Trophoblast cell (in vitro differentiated cells and primary cell): ENCODE results near the gene CNOT11.

Experiments used
- DNase-seq, 2 donors: peaks; one replicate each; pipeline ENCODE4 v3.0.0-alpha.2; 2016
- H2AFZ ChIP-seq: 2 replicates; pipeline ENCODE4 v1.6.1; 2013; ENCODE audit warnings: low read length, moderate library complexity, mild to moderate bottlenecking; ENCODE audit not compliant: insufficient read depth, poor library complexity
- H2AK5ac ChIP-seq: 2 replicates; pipeline ENCODE4 v1.6.1; 2013; ENCODE audit warnings: mild to moderate bottlenecking, low read length
- H2BK120ac ChIP-seq: 2 replicates; pipeline ENCODE4 v1.6.1; 2013; ENCODE audit warnings: low read length, mild to moderate bottlenecking, moderate library complexity; ENCODE audit not compliant: insufficient read depth, poor library complexity
- H2BK12ac ChIP-seq: 2 replicates; pipeline ENCODE4 v1.6.1; 2013; ENCODE audit warnings: mild to moderate bottlenecking, low read length, moderate library complexity
- H2BK5ac ChIP-seq: 2 replicates; pipeline ENCODE4 v1.6.1; 2013; ENCODE audit warnings: low read length, low read depth, moderate library complexity, mild to moderate bottlenecking; ENCODE audit not compliant: poor library complexity
- H3K14ac ChIP-seq: 2 replicates; pipeline ENCODE4 v1.6.1; 2013; ENCODE audit warnings: mild to moderate bottlenecking, low read length
- H3K18ac ChIP-seq: 2 replicates; pipeline ENCODE4 v1.6.1; 2013; ENCODE audit warnings: mild to moderate bottlenecking, low read length
- H3K23ac ChIP-seq: 2 replicates; pipeline ENCODE4 v1.6.1; 2013; ENCODE audit warnings: low read length
- H3K27ac ChIP-seq: 2 replicates; pipeline ENCODE4 v1.5.1; 2013; ENCODE audit warnings: low read depth, mild to moderate bottlenecking, inconsistent platforms, low read length, moderate library complexity
- H3K27me3 ChIP-seq: 2 replicates; pipeline ENCODE4 v1.6.1; 2013; ENCODE audit warnings: inconsistent platforms, mild to moderate bottlenecking, low read length, moderate library complexity; ENCODE audit not compliant: insufficient read depth
- H3K36me3 ChIP-seq, 2 experiments: 1 replicate in 1 of 2; 2 replicates in 1 of 2; pipeline ENCODE4 v1.6.1; 2013; ENCODE audit warnings: low read length in 2 of 2, mild to moderate bottlenecking in 2 of 2, moderate library complexity in 1 of 2; ENCODE audit not compliant: insufficient read depth in 2 of 2, control insufficient read depth in 1 of 2
- H3K4ac ChIP-seq: 2 replicates; pipeline ENCODE4 v1.6.1; 2013; ENCODE audit warnings: low read depth, mild to moderate bottlenecking, low read length, moderate library complexity
- H3K4me1 ChIP-seq, 2 experiments: 1 replicate in 1 of 2; 2 replicates in 1 of 2; pipeline ENCODE4 v1.6.1; 2013; ENCODE audit warnings: low read length in 2 of 2, mild to moderate bottlenecking in 2 of 2, moderate library complexity in 1 of 2; ENCODE audit not compliant: insufficient read depth in 2 of 2, control insufficient read depth in 1 of 2
- H3K4me2 ChIP-seq: 2 replicates; pipeline ENCODE4 v1.6.1; 2013; ENCODE audit warnings: inconsistent platforms, mild to moderate bottlenecking, low read length, moderate library complexity
- H3K4me3 ChIP-seq: 2 replicates; pipeline ENCODE4 v1.5.1; 2013; ENCODE audit warnings: mild to moderate bottlenecking, low read depth, low read length, inconsistent platforms
- H3K79me1 ChIP-seq: one replicate; pipeline ENCODE4 v1.6.1; 2013; ENCODE audit warnings: low read length
- H3K79me2 ChIP-seq: 2 replicates; pipeline ENCODE4 v1.6.1; 2013; ENCODE audit warnings: low read length, mild to moderate bottlenecking; ENCODE audit not compliant: control insufficient read depth, insufficient read depth, poor library complexity
- H3K9ac ChIP-seq: 2 replicates; pipeline ENCODE4 v1.6.1; 2013; ENCODE audit warnings: mild to moderate bottlenecking, low read length
- H3K9me3 ChIP-seq: 2 replicates; pipeline ENCODE4 v1.6.1; 2013; ENCODE audit warnings: low read depth, mild to moderate bottlenecking, control low read depth, inconsistent platforms, low read length; ENCODE audit not compliant: insufficient read depth
- H4K12ac ChIP-seq: 2 replicates; pipeline ENCODE4 v1.6.1; 2013; ENCODE audit warnings: low read depth, mild to moderate bottlenecking, low read length, moderate library complexity
- H4K8ac ChIP-seq: 2 replicates; pipeline ENCODE4 v1.6.1; 2013; ENCODE audit warnings: low read depth, mild to moderate bottlenecking, low read length, moderate library complexity
- H4K91ac ChIP-seq: one replicate; pipeline ENCODE4 v1.6.1; 2013; ENCODE audit warnings: low read depth, mild to moderate bottlenecking, low read length, moderate library complexity
- WGBS: extraction: QIAGEN DNeasy Blood & Tissue Kit; methylation state at CpG from one replicate; pipeline ENCODE4 v1.1.7; 2013; ENCODE audit warnings: missing lambda C conversion rate; ENCODE audit not compliant: insufficient read length, insufficient coverage; ENCODE audit errors: extremely low coverage; 5-methylcytosine and 5-hydroxymethylcytosine counted together

The CNOT11 gene

DNA sequence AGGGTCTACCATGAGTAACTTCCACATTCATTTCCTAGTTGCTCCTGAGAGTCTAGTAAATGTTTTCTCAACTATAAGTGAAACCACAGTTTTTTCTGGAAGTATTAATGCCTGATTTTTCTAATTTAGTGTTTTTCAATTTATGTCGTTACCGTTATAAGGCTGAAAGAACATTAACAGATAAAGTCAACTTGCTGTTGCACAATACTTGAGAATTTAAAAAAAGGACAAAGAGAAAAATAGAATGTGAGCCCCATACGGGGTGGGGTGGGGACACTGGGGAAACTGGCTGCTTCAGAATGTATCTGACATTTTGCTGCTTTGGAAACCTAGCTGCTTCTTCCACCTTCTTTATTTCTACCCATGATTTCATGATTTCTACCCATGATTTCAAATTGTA is 26.2 kb downstream of the CNOT11 start:
- Histone ChIP-seq H2BK120ac (no peak overlapping the region), H3K4me2 (no peak overlapping the region)
- WGBS: no CpG with 5 or more reads among the region's 3 CpGs

DNA sequence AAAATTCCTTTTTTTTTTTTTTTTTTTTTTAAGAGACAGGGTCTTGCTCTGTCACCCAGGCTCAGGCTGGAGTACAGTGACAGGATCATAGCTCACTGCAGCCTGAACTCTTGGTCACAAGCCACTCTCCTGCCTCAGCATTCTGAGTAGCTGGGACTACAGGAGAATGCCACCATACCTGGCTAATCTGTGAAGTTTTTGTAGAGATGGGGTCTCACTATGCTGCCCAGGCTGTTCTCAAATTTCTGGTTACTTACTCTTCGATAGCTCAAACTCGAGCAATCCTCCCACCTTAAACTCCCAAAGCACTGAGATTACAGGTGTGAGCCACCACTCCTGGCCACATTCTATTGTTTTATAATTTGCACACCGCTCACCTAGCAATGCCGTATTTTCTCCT is 28.8 kb downstream of the CNOT11 start:
- Histone ChIP-seq H3K79me2 (no peaks in the 10 kb centered on the region), H3K4me1 (no peaks in the 10 kb centered on the region), H4K91ac (no peak overlapping the region), H3K79me1 (no peaks in the 10 kb centered on the region), H3K27me3 (no peaks in the 10 kb centered on the region), H2AK5ac (no peak overlapping the region), H3K27ac (no peak overlapping the region), H3K14ac (no peak overlapping the region), H2BK120ac (no peak overlapping the region), H3K18ac (no peak overlapping the region), H3K23ac (no peak overlapping the region), H3K9me3 (no peaks in the 10 kb centered on the region), H3K4me2 (no peak overlapping the region), H2BK12ac (no peak overlapping the region), H3K9ac (no peak overlapping the region), H3K4ac (no peak overlapping the region), H2BK5ac (no peak overlapping the region), H3K36me3 (peaks cover 29 to 34% of the 10 kb centered on the region in 2 experiments), H2AFZ (no peak overlapping the region), H3K4me3 (no peak overlapping the region), H4K12ac (no peak overlapping the region), H4K8ac (no peak overlapping the region)
- DNase-seq: no peak
- WGBS: no CpG with 5 or more reads among the region's 4 CpGs

More for the DNA sequence above, 26.2 kb downstream of the CNOT11 start:
- H3K4me3 ChIP-seq: no peak overlapping the region
- H4K12ac ChIP-seq: no peak overlapping the region
- H3K14ac ChIP-seq: no peak overlapping the region
- no peak overlapping the region for H4K91ac ChIP-seq
- no peak overlapping the region for H3K9ac ChIP-seq
- H3K23ac ChIP-seq: no peak overlapping the region
- no peak overlapping the region for H4K8ac ChIP-seq
- H2BK5ac ChIP-seq: no peak overlapping the region
- no peak overlapping the region for H2BK12ac ChIP-seq
- H3K79me2 ChIP-seq: no peaks in the 10 kb centered on the region
- no peak overlapping the region for H2AFZ ChIP-seq
- H3K27ac ChIP-seq: no peak overlapping the region
- H3K9me3 ChIP-seq: no peaks in the 10 kb centered on the region
- DNase-seq: no peak
- no peaks in the 10 kb centered on the region for H3K79me1 ChIP-seq
- no peak overlapping the region for H3K18ac ChIP-seq
- H3K36me3 ChIP-seq: peaks cover 29 to 35% of the 10 kb centered on the region in 2 experiments
- H3K27me3 ChIP-seq: no peaks in the 10 kb centered on the region
- H3K4ac ChIP-seq: no peak overlapping the region
- H3K4me1 ChIP-seq: no peaks in the 10 kb centered on the region
- H2AK5ac ChIP-seq: no peak overlapping the region

DNA sequence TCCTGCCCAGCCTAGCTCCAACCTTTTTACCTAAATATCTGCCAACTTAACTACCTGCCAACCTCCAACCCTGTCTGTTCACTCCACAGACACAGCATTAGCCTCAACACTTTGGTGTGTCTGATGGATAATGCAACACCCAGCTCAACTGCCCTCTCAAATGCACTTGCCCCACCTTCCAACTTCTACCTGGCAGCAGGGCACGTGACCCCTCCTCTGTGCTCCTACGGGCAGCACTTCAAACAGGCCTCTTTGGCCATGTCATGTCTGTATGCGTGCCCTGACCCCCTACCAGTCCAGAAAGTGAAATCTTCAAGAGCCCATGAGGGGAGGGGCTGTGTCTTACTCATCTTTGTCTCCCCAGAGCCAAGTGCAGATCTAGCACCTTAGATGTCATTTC is 30.3 kb downstream of the CNOT11 start:
- no peaks in the 10 kb centered on the region for H3K4me1 ChIP-seq
- H3K4me3 ChIP-seq: no peak overlapping the region
- no peak overlapping the region for H2BK120ac ChIP-seq
- no peak overlapping the region for H3K4me2 ChIP-seq
- no peak overlapping the region for H2AK5ac ChIP-seq
- H3K23ac ChIP-seq: no peak overlapping the region
- no peak overlapping the region for H3K14ac ChIP-seq
- no peak overlapping the region for H3K18ac ChIP-seq
- no peak overlapping the region for H2BK5ac ChIP-seq
- peaks cover 35 to 40% of the 10 kb centered on the region in 2 experiments for H3K36me3 ChIP-seq
- no peaks in the 10 kb centered on the region for H3K27me3 ChIP-seq
- H3K79me1 ChIP-seq: no peaks in the 10 kb centered on the region
- no peak overlapping the region for H4K12ac ChIP-seq
- no peak overlapping the region for H2BK12ac ChIP-seq
- no peak overlapping the region for H3K9ac ChIP-seq
- no peak overlapping the region for H4K8ac ChIP-seq
- H3K79me2 ChIP-seq: no peaks in the 10 kb centered on the region
- DNase-seq: no peak
- H2AFZ ChIP-seq: no peak overlapping the region
- H4K91ac ChIP-seq: no peak overlapping the region
- H3K27ac ChIP-seq: no peak overlapping the region
- no peaks in the 10 kb centered on the region for H3K9me3 ChIP-seq
- no peak overlapping the region for H3K4ac ChIP-seq
- WGBS: no CpG with 5 or more reads among the region's 3 CpGs

DNA sequence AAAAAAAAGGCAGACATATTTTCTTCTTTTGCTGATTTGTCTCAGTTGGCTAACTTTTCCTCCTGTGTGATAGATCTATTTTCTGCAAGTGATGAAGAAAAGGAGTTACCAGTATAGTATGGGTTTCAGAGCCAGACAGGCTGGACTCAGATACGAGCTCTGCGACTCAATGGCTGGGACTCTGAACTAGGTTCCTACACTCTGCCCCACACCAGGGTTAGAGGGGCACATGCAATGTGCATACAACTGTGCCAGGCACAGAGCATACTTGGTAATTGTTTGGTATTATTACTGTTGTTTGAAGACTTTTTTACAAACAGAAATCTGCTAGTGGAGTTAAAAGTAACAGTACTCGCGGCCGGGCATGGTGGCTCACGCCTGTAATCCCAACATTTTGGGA is 34.0 kb downstream of the CNOT11 start:
- Histone ChIP-seq H4K12ac (no peak overlapping the region), H3K18ac (no peak overlapping the region), H3K9ac (no peak overlapping the region), H3K4me1 (no peaks in the 10 kb centered on the region), H3K27ac (no peak overlapping the region), H3K27me3 (no peaks in the 10 kb centered on the region), H3K9me3 (no peaks in the 10 kb centered on the region), H2BK12ac (no peak overlapping the region), H3K14ac (no peak overlapping the region), H3K23ac (no peak overlapping the region), H3K79me2 (no peaks in the 10 kb centered on the region), H4K91ac (no peak overlapping the region), H2AK5ac (no peak overlapping the region), H3K4me2 (no peak overlapping the region), H3K36me3 (peaks cover 33 to 41% of the 10 kb centered on the region in 2 experiments), H3K79me1 (no peaks in the 10 kb centered on the region), H3K4me3 (no peak overlapping the region), H2BK5ac (no peak overlapping the region), H2BK120ac (no peak overlapping the region), H3K4ac (no peak overlapping the region), H4K8ac (no peak overlapping the region), H2AFZ (no peak overlapping the region)
- DNase-seq: no peak
- WGBS: no CpG with 5 or more reads among the region's 6 CpGs
